ENCODE data around the gene DIP2C.
"Not testable (repeated sequence)": the region's sequence is repeated elsewhere in the genome, so short reads cannot be mapped to it uniquely, and the experiment has no call there.

Gene DIP2C

GRCh38 chr10:427761-428519 is 261.5 kb downstream of the DIP2C start:
- no peak for DNase-seq

- not testable (repeated sequence) for DNase-seq
These were observed 264.1 kb downstream of the DIP2C start for GRCh38 chr10:425365-425764.

GRCh38 chr10:424724-425123 is 264.7 kb downstream of the DIP2C start:
- not testable (repeated sequence) for DNase-seq

- DNase-seq: no peak
These were observed 266.3 kb downstream of the DIP2C start for GRCh38 chr10:423178-423577.

- no peak for DNase-seq
These were observed 266.8 kb downstream of the DIP2C start for GRCh38 chr10:422675-423074.

- DNase-seq: no peak
These were observed 267.2 kb downstream of the DIP2C start for GRCh38 chr10:422241-422640.

- no peak for DNase-seq
These were observed 268.3 kb downstream of the DIP2C start for GRCh38 chr10:421170-421569.

GRCh38 chr10:420154-421121 is 269.0 kb downstream of the DIP2C start:
- no peak for DNase-seq

- no peak for DNase-seq
These were observed 270.6 kb downstream of the DIP2C start for GRCh38 chr10:418894-419293.

GRCh38 chr10:418226-418625 is 271.2 kb downstream of the DIP2C start:
- no peak for DNase-seq

GRCh38 chr10:416091-416515 is 273.4 kb downstream of the DIP2C start:
- no peak for DNase-seq

GRCh38 chr10:413662-414071 is 275.8 kb downstream of the DIP2C start:
- DNase-seq: no peak

- DNase-seq: no peak
These were observed 277.4 kb downstream of the DIP2C start for GRCh38 chr10:412109-412508.

GRCh38 chr10:411603-412002 is 277.9 kb downstream of the DIP2C start:
- DNase-seq: no peak

- DNase-seq: no peak
These were observed 279.9 kb downstream of the DIP2C start for GRCh38 chr10:409408-410040.

GRCh38 chr10:408236-408635 is 281.2 kb downstream of the DIP2C start:
- DNase-seq: no peak

GRCh38 chr10:406976-407375 is 282.5 kb downstream of the DIP2C start:
- DNase-seq: no peak

GRCh38 chr10:405648-406047 is 283.8 kb downstream of the DIP2C start:
- DNase-seq: no peak

GRCh38 chr10:404991-405390 is 284.5 kb downstream of the DIP2C start:
- DNase-seq: no peak

GRCh38 chr10:404346-404745 is 285.1 kb downstream of the DIP2C start:
- no peak for DNase-seq

GRCh38 chr10:398954-399353 is 290.5 kb downstream of the DIP2C start:
- no peak for DNase-seq

- DNase-seq: no peak
These were observed 292.0 kb downstream of the DIP2C start for GRCh38 chr10:397321-398068.

All from CD4-positive, alpha-beta T cell treated with Interleukin-1 beta for 1 hour (primary cell).